NOMO-1 (cell line): ENCODE measurements around the gene MICU1.
"Not testable (repeated sequence)": the region's sequence is repeated elsewhere in the genome, so short reads cannot be mapped to it uniquely, and the experiment has no call there.

Experiments
- DNase-seq, 2 experiments: peaks; one replicate each; lab custom pipeline; 2025; ENCODE audit not compliant: unreplicated experiment in 2 of 2; lab: John Stamatoyannopoulos, UW

The MICU1 gene

GRCh38 chr10:72460284-72460876 is 165.5 kb downstream of the MICU1 start:
- DNase-seq = no peak

- DNase-seq = no peak
Observed at GRCh38 chr10:72459301-72459700, 166.6 kb downstream of the MICU1 start.

GRCh38 chr10:72455889-72456595 is 169.8 kb downstream of the MICU1 start:
- DNase-seq = peak in 1 of 2 experiments; percentile 28

- DNase-seq = no peak
Observed at GRCh38 chr10:72449941-72450441, 175.9 kb downstream of the MICU1 start.

GRCh38 chr10:72445851-72446250 is 180.0 kb downstream of the MICU1 start:
- DNase-seq = no peak

GRCh38 chr10:72442969-72443368 is 182.9 kb downstream of the MICU1 start:
- not testable (repeated sequence) for DNase-seq

- DNase-seq = no peak
Observed at GRCh38 chr10:72435570-72435969, 190.3 kb downstream of the MICU1 start.

GRCh38 chr10:72430936-72431335 is 194.9 kb downstream of the MICU1 start:
- DNase-seq = not testable (repeated sequence)

- no peak for DNase-seq
Observed at GRCh38 chr10:72429931-72430330, 195.9 kb downstream of the MICU1 start.

GRCh38 chr10:72426986-72427385 is 198.9 kb downstream of the MICU1 start:
- DNase-seq = no peak

- DNase-seq = no peak
Observed at GRCh38 chr10:72425133-72425532, 200.7 kb downstream of the MICU1 start.

GRCh38 chr10:72424561-72424960 is 201.3 kb downstream of the MICU1 start:
- no peak for DNase-seq

- no peak for DNase-seq
Observed at GRCh38 chr10:72423426-72423825, 202.5 kb downstream of the MICU1 start.

- DNase-seq = no peak
Observed at GRCh38 chr10:72421885-72422540, 203.9 kb downstream of the MICU1 start.

GRCh38 chr10:72419241-72419640 is 206.6 kb downstream of the MICU1 start:
- no peak for DNase-seq

GRCh38 chr10:72418679-72419078 is 207.2 kb downstream of the MICU1 start:
- DNase-seq = no peak

GRCh38 chr10:72417971-72418370 is 207.9 kb downstream of the MICU1 start:
- no peak for DNase-seq

GRCh38 chr10:72416661-72417060 is 209.2 kb downstream of the MICU1 start:
- no peak for DNase-seq

- DNase-seq = no peak
Observed at GRCh38 chr10:72414642-72415041, 211.2 kb downstream of the MICU1 start.

GRCh38 chr10:72409167-72409566 is 216.7 kb downstream of the MICU1 start:
- no peak for DNase-seq

GRCh38 chr10:72407927-72408600 is 217.8 kb downstream of the MICU1 start:
- DNase-seq = no peak
